ENCODE results near the gene APOA5. TPM values are rescaled to one million over a fixed set of nuclear protein-coding genes. Genes with fewer than 3 reads are reported as not detected.

The APOA5 gene
- total and polyA plus RNA-seq, 2 of the 8 experiments (the other 6 are each of a cell fraction or from before 2014, with no cell fraction given) = 0.08 to 0.15 TPM

DNA sequence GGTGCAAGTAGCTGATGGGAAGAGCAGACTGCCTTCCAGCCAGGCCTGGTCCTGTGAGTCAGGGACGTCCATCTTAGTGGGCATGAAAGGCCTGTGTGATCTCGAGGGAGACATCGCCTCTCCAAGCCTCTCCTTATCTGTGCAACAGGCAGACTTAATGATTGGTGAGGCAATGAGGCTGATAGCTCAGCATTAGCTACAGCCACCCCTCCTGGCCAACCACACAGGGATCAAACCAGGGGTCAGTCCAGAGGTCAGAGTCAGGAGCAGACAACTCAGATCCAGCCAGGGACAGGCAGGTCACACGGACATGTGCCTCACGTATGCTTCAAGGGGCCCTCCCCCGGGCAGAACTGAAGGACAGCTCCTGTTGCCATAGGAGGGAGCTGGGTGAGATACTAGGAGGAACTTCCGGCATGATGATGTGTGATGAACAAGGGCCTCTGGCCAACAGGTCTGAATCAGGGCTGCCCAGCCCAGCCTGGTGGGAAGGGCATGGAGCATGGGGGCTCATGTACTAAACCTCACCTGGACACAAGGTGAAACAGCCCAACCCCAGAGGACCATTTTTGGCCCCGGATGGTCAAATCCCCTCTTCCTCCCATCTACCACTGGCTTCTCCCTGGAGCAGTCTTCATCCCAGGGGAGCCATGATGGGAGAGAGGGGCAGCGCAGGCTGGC lies 35.2 kb upstream of the APOA5 start (continued):
- TF ChIP-seq, protein P1, sequence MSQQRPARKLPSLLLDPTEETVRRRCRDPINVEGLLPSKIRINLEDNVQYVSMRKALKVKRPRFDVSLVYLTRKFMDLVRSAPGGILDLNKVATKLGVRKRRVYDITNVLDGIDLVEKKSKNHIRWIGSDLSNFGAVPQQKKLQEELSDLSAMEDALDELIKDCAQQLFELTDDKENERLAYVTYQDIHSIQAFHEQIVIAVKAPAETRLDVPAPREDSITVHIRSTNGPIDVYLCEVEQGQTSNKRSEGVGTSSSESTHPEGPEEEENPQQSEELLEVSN (IDR thresholded peaks at IDR 0.05) = no peak
- TF ChIP-seq SP4 (IDR thresholded peaks at IDR 0.05; ENCODE audit: low read length) (no peak), SP2 (IDR thresholded peaks at IDR 0.05; ENCODE audit: low read length) (no peak), RBBP5 (IDR thresholded peaks at IDR 0.05; ENCODE audit: borderline replicate concordance, low read depth, low read length) (no peak), BRCA1 (IDR thresholded peaks at IDR 0.05; ENCODE audit: low read depth, low read length) (no peak)

Measured in H1 (cell line).